Dermis microvascular lymphatic vessel endothelial cell (primary cell): ENCODE results near the gene TBX4. TPM values are rescaled to one million over a fixed set of nuclear protein-coding genes. Genes with fewer than 3 reads are reported as not detected.

Experiments
- DNase-seq, 2 donors: peaks; one replicate each; pipeline versions ENCODE4 v3.0.0 to v3.0.0-alpha.2; 2010; ENCODE audit warnings: low read depth in 2 of 2
- total RNA-seq: library from RNA; depleted of rRNA; stranded (reverse); fragments of >200 nt; gene quantifications from 2 replicates; pipeline ENCODE4 v1.2.1, GENCODE V29; 2014

Gene TBX4
- not detected in 2 replicates for total RNA-seq

DNA sequence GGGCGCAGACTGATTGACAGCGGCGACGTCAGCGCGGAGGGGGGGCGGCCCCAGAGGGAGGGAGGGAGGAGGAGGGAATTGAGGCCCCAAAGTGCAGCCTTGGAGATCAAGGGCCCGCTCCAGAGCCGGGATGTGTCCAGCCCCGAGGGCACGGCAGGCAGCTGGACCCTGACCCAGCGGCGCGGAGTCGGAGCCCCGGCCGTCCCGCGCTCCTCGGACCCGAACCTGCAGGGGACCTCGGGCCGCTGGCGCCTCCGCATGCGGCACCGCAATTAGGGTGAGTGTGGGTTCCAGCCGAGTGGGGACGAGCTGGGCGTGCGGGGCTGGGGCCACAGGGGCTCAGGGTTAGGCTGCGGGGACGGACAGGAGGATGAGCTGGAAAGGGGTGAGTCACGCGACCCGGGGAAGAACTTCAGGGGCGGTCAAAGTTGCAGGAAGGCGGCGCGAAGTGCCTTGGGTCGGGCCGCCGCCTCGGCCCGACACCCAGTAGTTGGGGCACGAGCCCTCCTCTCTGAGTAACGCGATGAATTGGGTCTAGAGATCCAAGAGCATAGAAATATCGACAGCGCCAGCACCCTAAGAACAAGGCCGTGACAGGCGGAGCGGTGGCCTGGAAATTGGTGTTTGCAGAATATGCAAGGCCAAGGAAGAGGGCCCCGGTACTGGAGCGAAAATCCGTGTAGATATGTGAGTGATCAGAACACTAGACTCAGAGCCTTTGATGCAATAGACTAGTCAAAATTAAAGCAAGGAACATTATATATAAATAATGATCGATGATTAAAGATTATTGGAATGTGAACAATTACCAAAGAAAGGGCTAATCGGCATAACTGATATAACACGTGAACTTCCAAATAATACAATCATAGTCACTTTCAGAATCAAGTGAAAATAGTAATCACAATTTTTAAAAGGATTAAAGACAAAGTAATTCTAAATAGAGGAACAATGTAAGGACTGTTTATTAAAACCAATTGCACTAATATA, at the start of gene TBX4:
Gene TBX4, plus strand, starts transcription at position 122 of the 990 bp plus-strand sequence. CDS start 4,069 bp downstream, outside the sequence.
- DNase-seq, result no peak

DNA sequence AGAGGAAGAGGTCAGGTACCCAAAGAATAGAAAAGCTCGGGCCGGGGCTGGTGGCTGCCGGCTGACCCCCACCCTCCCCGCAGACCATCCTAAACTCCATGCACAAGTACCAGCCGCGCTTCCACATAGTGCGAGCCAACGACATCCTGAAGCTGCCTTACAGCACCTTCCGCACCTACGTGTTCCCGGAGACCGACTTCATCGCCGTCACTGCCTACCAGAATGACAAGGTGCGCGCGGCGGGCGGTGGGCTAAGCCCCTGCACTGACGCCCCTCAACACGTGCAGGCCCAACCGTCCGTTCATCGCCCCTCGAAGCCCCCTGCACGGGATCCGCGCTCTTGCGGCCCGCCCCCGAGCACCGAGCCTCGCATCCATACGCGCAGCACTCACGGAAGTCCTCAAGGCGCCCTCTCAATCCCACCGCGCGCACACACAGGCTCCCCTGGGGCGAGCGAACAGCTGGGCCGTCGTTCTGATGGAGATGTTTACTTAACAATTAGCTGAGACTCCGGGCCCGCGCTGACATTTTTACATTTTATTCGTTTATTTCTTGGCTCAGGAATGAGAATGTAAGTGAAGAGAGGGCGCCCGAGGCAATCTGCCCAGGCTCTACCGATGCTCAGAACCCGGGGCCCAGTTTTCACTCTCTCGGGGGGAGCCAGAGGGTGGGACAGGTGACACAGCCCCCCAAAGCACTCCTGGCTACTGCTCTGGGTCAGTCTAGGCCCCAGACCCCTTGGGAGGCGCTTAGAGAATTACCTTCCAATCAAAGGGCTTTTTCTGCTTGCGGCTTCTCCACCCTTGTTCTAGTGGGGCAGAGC, 49.0 kb upstream of the TBX4 start:
- no peak for DNase-seq

DNA sequence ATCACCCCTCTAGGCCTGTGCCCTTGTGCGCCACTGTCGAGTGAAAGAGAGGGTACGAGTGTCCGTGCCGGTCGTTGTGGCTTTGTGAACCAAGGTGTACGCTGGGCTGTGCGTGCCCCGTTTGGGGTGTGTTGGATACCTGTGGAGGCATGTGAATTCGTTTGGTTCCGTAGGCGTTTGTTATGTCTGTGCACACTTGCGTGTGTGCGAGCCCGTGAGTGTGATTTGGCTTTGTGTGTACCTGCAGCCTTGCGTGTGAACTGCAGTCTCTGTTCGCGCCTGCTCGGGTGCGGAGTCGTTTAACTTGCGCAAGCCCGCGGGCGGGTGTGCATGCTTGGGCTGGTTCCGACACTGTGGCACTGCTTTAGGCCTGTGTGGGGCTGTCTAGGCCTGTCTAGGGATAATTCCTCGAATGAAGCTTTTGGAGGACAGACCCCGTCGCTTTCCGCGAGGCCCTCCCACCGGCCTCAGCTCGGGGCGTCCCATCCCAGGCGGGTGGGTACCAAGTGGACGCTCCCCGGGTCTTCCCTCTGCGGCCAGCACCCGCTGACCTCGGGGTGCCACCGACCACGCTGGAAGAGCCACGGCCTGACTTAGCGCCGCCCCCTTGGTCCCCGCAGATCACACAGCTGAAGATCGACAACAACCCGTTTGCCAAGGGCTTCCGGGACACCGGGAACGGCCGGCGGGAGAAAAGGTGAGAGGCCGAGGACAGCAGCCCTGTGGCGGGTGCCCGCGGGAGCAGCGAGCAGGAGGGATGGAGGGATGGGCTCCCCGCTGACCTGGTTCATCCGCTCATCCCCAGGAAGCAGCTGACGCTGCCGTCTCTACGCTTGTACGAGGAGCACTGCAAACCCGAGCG, 48.2 kb upstream of the TBX4 start:
- DNase-seq, result no peak

DNA sequence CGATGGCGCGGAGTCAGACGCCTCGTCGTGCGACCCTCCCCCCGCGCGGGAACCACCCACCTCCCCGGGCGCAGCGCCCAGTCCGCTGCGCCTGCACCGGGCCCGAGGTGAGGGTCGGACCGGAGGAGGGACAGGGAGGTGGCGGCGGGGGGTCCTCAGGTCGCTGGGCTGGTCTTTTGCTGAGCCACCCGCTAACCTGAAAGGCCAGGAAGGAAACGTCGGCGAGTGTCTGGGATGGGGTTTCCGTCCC, 47.6 kb upstream of the TBX4 start:
- no peak for DNase-seq

DNA sequence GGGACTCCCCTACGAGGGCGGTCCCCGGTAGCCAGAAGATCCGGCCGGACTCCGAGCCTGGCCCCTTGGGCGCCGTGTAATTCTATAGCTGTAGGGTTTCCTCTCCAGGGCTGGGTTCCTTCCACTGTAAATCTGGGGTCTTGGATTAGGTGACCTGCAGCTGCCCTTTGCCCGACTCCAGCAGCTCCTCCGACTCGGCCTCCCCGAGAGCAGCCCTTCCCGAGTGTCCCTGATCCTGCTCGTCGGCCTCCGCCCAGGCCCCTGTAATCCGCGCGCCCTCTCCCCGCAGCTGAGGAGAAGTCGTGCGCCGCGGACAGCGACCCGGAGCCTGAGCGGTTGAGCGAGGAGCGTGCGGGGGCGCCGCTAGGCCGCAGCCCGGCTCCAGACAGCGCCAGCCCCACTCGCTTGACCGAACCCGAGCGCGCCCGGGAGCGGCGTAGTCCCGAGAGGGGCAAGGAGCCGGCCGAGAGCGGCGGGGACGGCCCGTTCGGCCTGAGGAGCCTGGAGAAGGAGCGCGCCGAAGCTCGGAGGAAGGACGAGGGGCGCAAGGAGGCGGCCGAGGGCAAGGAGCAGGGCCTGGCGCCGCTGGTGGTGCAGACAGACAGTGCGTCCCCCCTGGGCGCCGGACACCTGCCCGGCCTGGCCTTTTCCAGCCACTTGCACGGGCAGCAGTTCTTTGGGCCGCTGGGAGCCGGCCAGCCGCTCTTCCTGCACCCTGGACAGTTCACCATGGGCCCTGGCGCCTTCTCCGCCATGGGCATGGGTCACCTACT, 47.1 kb upstream of the TBX4 start:
- DNase-seq, result peak in 1 of 2 donors; percentile 12

DNA sequence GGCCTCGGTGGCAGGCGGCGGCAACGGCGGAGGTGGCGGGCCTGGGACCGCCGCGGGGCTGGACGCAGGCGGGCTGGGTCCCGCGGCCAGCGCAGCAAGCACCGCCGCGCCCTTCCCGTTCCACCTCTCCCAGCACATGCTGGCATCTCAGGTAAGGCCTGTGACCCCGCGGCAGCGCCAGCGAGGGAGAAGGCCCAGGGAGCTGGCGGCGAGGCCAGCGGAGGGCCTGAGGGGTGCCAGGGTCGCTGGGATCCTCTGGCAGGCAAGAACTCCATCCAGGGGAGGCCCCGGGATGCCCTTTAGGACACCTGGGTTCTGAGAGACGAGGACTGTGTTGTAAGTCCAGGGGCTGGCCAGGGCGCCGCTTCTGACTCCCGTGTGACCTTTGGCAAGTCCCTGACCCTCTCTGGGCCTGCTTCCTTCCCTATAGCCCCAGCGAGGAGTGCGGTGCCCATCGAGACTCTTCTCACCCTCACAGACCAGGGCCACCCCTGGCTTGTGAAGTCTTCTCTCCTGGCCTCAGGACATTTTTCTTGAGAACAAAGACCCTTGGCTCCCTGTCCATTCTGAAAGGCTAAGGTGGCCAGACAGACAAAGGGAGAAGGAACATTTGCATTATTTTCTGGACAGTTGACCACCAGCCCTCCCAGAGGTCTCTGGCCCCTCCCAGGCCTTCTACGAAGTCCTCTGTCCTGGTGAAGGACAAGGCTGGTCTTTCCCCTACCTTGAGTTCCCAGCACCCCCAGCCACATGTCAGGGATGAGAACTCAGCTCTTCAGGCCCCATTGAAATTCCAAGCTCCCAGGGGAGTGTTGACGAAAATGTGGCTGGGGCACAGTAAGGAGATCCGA, 46.3 kb upstream of the TBX4 start:
- DNase-seq, result no peak

DNA sequence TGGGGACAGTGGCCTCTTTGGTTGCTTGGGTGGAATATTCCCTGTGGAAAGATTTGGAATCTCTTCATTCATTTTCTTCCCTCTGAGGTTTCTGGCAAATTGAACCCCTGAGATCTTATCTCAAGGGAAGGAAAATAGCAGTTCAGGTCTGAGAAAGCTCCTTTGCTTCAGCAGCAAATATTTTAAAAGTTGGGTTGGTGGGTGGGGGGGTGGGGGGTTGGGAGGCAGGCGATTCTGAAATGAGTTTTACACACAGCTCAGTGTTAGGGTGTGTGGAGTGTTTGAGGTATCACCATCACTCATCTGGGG, 45.7 kb upstream of the TBX4 start:
- DNase-seq, result no peak

DNA sequence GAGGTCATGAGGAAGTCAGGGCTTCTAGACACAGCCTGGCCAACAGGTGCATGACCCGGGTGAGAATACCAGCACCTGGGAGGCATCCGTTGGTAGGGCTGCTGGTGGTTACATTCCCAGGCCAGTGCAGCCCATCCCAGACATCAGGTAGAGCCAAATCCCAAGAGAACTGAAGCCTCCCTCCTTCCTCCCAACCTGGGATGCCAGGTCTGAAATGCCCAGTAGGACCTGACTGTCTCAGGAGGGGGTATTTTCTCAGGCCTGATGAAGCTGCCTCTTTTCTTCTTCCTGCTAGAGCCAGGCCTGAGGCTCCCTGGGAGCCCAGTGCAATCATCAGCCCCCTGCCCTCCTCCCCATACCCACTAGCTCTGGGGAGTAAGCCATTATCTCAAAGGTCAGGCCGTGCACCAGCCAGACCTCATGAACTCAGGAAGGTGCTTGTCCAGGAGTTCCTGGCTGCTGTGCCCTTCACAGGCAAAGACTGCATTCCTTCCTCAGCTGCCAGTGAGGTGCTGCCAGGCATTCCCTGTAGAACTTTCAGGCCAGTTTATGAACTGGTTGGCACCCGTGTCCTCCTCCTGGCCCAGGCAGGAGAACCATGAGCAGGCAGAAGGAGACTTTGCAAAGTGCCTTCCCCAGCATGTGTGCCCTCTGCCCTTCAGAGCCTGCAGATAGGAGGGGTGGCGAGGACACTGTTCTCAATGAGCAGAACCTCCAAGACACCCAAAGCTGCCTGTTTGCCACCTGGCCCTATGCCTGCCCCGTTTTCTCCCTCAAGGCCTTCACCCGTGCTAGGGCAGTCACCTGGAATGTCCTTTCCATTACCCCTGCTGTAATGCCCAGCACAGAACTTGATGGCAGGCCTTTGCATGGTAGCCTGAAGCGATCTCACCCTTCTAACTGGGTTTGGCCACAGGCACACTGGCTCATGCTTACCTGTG, 45.0 kb upstream of the TBX4 start:
- no peak for DNase-seq

DNA sequence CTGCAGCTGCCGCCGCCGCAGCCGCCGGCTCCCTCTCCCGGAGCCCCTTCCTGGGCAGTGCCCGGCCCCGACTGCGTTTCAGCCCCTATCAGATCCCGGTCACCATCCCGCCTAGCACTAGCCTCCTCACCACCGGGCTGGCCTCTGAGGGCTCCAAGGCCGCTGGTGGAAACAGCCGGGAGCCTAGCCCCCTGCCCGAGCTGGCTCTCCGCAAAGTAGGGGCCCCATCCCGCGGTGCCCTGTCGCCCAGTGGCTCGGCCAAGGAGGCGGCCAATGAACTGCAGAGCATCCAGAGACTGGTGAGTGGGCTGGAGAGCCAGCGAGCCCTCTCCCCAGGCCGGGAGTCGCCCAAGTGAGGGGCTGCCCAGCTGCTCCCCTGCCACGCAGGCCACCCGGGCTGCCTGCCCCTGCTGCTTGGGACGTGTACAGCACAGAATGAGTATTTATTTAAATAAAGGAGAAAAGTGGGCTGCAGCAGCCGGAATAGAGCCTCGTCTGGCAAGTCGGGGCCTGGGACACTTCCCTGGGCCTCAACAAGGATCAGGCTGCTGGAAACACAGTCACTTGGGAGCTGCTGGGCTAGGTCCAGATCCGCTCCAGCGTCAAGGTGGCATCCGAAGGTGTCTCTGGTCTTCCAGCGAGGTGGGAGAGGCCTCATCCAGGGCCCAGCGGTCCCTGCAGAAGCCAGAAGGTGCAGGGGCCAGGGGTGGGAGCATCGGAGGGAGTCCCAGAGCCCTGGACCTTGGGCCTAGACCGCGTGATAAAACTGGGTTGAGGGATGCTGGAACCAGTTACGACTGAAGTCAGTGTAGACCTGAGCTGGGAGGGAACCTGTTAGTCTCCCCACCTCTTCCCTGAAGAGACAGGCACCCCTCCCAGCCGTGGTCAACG, 43.8 kb upstream of the TBX4 start:
- DNase-seq, result no peak

DNA sequence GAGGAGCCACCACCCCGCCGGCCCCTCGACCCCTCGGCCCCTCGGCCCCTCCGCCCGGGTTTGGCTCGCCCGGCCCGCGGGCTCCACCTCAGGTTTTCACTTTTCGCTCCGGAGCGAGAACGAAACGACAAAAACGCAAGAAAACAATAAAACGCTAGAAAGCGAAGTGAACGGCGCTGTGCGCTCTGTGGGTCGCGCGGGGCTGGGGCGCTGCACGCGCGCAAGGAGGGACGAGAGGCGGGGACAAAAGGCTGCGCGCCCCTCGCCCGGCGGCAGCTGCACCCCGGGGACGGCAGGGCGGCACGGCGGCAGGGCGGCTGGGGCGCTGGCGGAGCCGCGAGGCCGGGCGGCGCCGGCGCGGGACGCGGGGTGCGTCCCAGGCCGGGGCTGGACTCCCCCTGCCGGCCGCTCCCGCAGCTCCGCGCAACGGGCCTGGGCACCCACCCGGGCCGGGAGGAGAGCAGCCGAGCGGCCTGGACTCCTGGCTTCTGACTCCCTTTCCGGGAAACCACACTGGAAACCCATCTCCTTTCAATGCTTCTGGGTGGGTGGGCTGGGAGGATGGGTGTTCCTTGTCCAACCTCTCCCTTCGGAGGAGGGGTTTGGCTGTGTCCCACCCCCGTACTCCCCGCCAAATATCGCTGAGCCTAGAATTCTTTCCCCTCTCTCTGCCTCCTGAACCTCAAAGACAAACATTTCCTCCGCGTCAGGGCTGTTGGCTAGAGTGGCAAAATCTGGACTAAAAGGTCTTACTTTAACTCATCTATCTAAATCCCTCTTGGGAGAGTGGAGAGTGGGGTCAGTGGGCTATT, 42.7 kb upstream of the TBX4 start:
- DNase-seq, result peak in 1 of 2 donors; percentile 52

DNA sequence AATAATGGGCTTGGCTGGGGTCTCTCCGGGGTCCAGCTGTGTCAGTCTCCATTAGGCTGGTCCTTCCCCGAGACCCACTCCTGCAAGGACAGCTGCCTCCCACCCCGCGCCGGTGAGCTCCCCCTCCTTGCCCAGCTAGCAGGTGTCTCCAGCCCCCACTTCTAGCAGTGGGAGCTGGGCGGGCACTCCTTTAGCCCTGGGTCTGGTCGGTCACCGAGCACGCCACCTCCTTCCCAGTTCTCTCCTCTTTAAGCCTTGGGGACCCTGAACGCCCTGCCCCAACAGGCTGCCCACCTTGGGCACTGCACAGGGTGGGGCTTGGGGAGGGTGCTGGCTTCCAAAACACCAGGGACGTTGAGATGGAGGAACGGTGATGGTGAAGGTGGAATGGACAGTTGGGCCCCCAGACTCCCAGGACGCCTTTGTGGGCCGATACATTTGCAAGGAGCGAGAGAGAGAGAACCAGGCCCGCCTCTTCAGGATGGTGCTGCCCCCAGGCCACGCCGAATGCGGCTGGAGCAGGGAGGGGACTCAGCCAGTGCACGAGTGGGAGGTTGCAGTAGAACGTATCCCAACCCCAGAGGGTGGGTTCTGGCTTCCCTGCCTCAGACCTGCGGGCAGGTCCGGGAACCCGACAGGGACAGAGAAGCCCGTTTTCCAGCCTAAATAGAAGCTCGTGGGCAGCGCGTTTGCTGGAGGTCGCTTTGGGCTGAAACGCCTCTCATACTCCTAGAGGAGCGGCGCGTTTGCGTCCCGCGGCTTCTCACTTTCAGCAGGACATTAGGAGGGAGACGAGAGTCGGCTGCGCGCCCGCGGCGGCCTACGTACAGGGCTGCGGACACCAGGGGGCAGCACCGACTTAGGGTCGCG, 41.8 kb upstream of the TBX4 start:
- peak; percentile 26 to 74 for DNase-seq

DNA sequence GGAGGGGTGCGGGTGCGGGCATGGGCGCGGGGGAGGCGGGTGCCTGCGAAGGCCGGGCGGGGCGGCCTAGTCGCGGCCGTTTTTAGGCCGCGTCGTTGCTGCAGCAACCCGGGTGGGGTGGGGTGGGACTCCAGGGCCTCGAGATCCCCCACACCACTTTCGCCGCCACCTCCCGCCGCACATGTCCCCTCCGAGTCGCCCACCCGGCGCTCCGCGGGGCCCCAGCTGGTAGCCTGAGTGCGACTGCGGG, 41.3 kb upstream of the TBX4 start:
- DNase-seq, result no peak

DNA sequence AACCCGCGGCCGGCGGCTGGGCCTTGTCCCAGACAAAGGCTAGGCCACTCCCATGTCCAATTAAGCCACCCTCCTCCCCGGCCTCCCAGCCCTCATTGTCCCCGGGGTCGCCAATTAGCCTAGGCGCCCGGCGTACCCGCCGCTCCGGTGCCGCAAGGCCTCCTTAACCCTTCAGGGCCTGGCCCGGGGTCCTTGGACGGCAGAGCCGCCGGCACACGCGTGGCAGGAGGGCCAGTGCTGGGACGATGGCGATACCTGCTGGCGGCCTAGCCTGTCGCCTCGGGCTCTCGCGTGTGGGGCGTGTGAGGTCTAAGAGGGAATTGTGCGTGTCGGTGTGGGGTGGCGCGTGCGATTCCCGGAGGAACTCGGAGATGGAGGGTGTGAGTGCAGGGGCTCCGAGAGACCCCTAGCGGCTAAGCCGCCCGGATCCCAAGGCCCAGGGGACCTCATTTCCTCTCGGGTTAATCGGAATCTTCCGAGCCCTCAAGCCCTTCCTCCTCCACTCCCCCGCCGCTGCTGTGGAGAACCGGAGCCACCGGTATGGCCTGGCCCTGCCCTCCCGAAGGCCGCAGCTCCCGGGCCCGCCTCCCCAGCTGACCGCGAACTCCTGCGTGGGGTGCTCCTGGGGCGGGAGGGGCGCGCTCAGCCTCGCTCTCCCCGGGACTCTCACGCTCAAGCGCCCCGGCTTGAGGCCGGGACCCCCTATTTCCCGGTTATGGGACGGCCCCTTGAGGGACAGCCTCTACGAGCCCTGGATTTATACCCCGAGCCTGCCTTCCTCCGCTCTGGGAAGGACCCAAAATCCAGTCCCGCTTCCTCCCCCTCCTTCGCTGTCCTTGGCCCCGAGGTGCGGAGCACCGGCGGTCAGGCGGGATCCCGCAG, 40.7 kb upstream of the TBX4 start:
- DNase-seq, result peak in 1 of 2 donors; percentile 17

DNA sequence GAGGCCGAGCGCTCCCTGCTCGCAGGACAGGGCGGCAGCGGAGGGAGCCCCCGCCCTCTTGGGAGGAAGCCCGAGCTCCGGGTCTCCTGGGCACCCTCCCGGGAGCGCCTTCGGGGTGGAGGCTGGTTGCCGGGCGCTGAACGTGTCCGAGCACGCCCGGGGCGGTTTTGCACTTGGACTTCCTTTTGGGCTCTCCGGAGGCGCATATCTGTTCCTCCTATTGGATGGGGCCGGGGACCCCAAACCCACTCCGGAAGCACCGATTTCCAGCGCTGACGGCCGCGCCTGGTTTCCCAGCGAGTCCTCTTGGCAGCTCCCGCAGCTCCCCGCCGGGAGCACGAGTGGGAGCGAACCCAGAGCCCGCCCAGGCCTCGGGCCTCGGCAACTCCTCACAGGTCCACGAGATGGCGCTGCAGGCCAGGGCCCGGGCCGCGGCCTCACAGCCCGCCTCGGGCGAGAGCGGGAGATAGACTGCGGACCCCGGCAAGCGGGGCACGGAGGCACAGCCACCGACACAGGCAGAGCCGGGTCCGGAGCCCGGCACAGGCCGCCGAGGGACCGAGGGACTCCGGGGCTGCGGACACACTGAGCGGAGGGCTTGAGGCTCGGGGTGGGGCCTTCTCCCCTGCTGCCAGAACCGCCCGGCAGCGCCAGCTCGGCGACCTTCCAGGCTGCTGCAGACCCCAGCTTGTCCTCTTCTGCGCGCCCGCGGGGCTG, 39.9 kb upstream of the TBX4 start:
- peak; percentile 20 to 70 for DNase-seq
